Neural progenitor cell (in vitro differentiated cells): ENCODE data around the gene ZNF100. TPM values are rescaled to one million over a fixed set of nuclear protein-coding genes. Genes with fewer than 3 reads are reported as not detected.
"Not testable (repeated sequence)": the region's sequence is repeated elsewhere in the genome, so short reads cannot be mapped to it uniquely, and the experiment has no call there.

Source experiments
- DNase-seq: peaks from one replicate; pipeline ENCODE4 v3.0.0-alpha.2; 2016; ENCODE audit warnings: low spot score
- H2AFZ ChIP-seq: fragments of 200-600 bp; sonication (generic); replicated peaks from 2 replicates; pipeline ENCODE4 v1.6.1; 2016; ENCODE audit warnings: antibody characterized with exemption
- H3F3A ChIP-seq: fragments of 200-600 bp; sonication (generic); 2 replicates; pipeline ENCODE4 v1.6.1; 2016; ENCODE audit warnings: antibody characterized with exemption, low read depth
- H3K27ac ChIP-seq: fragments of 200-600 bp; sonication (generic); 2 replicates; pipeline ENCODE4 v1.5.1; 2016; ENCODE audit warnings: mild to moderate bottlenecking
- H3K27me3 ChIP-seq: fragments of 200-600 bp; sonication (generic); 2 replicates; pipeline ENCODE4 v1.6.1; 2016; ENCODE audit warnings: mild to moderate bottlenecking, moderate library complexity
- H3K36me3 ChIP-seq: fragments of 200-600 bp; sonication (generic); 2 replicates; pipeline ENCODE4 v1.5.1; 2016
- H3K4me1 ChIP-seq: fragments of 200-600 bp; sonication (generic); 2 replicates; pipeline ENCODE4 v1.6.1; 2016; ENCODE audit warnings: mixed run types
- H3K4me2 ChIP-seq: fragments of 200-600 bp; sonication (generic); 2 replicates; pipeline ENCODE4 v1.6.1; 2016
- H3K4me3 ChIP-seq: fragments of 200-600 bp; sonication (generic); 2 replicates; pipeline ENCODE4 v1.5.1; 2016
- H3K79me2 ChIP-seq: fragments of 200-600 bp; sonication (generic); 2 replicates; pipeline ENCODE4 v1.6.1; 2016; ENCODE audit warnings: low read depth
- H3K9ac ChIP-seq: fragments of 200-600 bp; sonication (generic); 2 replicates; pipeline ENCODE4 v1.6.1; 2016
- H3K9me3 ChIP-seq: fragments of 200-600 bp; sonication (generic); 2 replicates; pipeline ENCODE4 v1.5.1; 2016; ENCODE audit warnings: low read depth
- H4K20me1 ChIP-seq: fragments of 200-600 bp; sonication (generic); 2 replicates; pipeline ENCODE4 v1.6.1; 2016; ENCODE audit warnings: low read depth
- H3K27ac Mint-ChIP-seq: 3 replicates; pipeline ENCODE4 v1.8.0; 2021; ENCODE audit warnings: mixed read lengths
- H3K27me3 Mint-ChIP-seq: 2 replicates; pipeline ENCODE4 v1.8.0; 2022; ENCODE audit warnings: low read depth, mild to moderate bottlenecking, inconsistent platforms, moderate library complexity, mixed read lengths; ENCODE audit not compliant: insufficient read depth
- H3K36me3 Mint-ChIP-seq: 3 replicates; pipeline ENCODE4 v1.8.0; 2021; ENCODE audit warnings: mixed read lengths
- H3K4me1 Mint-ChIP-seq: 3 replicates; pipeline ENCODE4 v1.8.0; 2021; ENCODE audit warnings: mixed read lengths
- H3K4me3 Mint-ChIP-seq: 3 replicates; pipeline ENCODE4 v1.8.0; 2021; ENCODE audit warnings: mild to moderate bottlenecking, moderate library complexity, mixed read lengths
- H3K9me3 Mint-ChIP-seq: 3 replicates; pipeline ENCODE4 v1.8.0; 2020; ENCODE audit warnings: mixed read lengths
- EZH2 ChIP-seq: fragments of 200-600 bp; sonication (generic); IDR thresholded peaks from 2 replicates; pipeline ENCODE4 v1.6.1; 2017; ENCODE audit warnings: antibody characterized with exemption, mild to moderate bottlenecking, moderate library complexity
- EZH2phosphoT487 ChIP-seq: fragments of 200-600 bp; sonication (generic); IDR thresholded peaks from 2 replicates; pipeline ENCODE4 v1.6.1; 2017; ENCODE audit warnings: antibody characterized with exemption
- small RNA-seq: library from RNA; depleted of rRNA; stranded (forward); fragments of <200 nt; gene quantifications from one replicate; pipeline ENCODE3, GENCODE V24; 2015
- total RNA-seq: library from RNA; depleted of rRNA; stranded (reverse); fragments of >200 nt; gene quantifications from 2 replicates; pipeline ENCODE4 v1.2.3, GENCODE V29; 2015; ENCODE audit warnings: low replicate concordance
- TF ChIP-seq, protein P1 (sequence below): fragments of 200-600 bp; sonication (generic); IDR thresholded peaks from 2 replicates; pipeline ENCODE4 v1.5.1; 2017; ENCODE audit warnings: antibody characterized with exemption, mild to moderate bottlenecking

The ZNF100 gene
- total RNA-seq, 1 donor from 2014 or later, result 29.5 TPM

DNA sequence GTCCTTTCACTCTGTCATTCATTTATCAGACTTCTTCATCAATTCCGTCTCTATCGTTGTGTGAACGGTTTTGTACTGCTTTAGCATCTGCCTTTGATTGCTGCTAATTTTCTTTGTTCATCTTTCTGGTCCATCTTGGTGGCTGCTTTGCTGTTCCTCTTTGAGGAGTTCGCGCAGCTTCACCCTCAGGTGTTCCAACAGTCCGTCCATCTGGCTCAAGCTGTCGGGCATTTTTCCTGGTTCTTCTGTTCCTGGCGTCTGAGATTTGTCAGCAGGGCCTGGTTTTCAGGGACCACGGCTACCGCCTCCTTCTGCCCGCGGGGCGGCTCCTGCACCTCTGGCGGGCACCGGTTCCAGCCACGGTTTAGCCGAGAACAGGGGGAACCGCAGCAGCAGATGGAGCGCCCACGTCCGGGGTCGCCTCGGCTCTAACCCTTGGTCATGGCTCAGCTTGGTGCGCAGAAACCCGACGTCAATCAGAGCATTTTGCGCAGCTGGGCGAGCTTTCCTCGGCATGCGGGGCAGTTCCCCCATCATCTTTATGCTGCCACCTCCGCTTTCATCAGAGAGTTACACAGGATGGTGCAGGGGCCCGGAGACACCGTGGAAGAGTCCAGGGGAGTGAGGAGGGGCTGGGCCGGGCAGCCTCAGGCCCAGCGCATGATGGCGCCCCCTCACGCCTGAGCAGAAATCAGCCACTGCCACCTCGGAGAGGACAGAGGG, 89.5 kb downstream of the ZNF100 start:
- H3K4me3 Mint-ChIP-seq, result no peak overlapping the region
- H3K27me3 Mint-ChIP-seq, result peaks cover 2% of the 10 kb centered on the region

DNA sequence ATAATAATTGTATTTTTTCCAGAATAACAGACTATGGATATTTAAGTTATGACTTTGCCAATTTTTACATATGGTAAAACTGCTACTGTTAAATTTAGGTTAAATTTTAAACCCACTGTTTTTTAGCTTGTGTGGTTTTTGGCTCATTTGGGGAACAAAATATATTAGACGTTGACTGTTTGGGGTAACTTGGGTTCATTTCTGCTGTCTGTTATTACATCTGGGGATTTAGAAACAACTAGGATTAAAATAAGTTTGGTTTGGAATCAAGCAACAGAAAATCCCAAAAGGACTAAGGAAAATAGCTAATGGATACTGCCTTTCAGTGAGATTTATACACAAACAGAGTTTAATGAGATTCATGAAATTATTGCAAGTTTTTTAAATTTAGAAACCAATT, 92.9 kb downstream of the ZNF100 start:
- Histone ChIP-seq H3K36me3 (no peaks in the 10 kb centered on the region), H4K20me1 (no peaks in the 10 kb centered on the region), H3F3A (no peaks in the 10 kb centered on the region), H2AFZ (no peak overlapping the region), H3K4me2 (no peak overlapping the region), H3K9me3 (no peaks in the 10 kb centered on the region), H3K27me3 (no peaks in the 10 kb centered on the region), H3K79me2 (no peaks in the 10 kb centered on the region), H3K4me1 (no peaks in the 10 kb centered on the region), H3K27ac (no peak overlapping the region), H3K4me3 (no peak overlapping the region), H3K9ac (no peak overlapping the region)
- no peak overlapping the region for H3K4me3 Mint-ChIP-seq
- DNase-seq, result no peak
- TF ChIP-seq EZH2phosphoT487 (no peak), EZH2 (no peak)
- TF ChIP-seq, protein P1, sequence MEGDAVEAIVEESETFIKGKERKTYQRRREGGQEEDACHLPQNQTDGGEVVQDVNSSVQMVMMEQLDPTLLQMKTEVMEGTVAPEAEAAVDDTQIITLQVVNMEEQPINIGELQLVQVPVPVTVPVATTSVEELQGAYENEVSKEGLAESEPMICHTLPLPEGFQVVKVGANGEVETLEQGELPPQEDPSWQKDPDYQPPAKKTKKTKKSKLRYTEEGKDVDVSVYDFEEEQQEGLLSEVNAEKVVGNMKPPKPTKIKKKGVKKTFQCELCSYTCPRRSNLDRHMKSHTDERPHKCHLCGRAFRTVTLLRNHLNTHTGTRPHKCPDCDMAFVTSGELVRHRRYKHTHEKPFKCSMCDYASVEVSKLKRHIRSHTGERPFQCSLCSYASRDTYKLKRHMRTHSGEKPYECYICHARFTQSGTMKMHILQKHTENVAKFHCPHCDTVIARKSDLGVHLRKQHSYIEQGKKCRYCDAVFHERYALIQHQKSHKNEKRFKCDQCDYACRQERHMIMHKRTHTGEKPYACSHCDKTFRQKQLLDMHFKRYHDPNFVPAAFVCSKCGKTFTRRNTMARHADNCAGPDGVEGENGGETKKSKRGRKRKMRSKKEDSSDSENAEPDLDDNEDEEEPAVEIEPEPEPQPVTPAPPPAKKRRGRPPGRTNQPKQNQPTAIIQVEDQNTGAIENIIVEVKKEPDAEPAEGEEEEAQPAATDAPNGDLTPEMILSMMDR, result no peak
- no peak overlapping the region for H3K27ac Mint-ChIP-seq
- peaks cover 2% of the 10 kb centered on the region for H3K27me3 Mint-ChIP-seq
- no peaks in the 10 kb centered on the region for H3K36me3 Mint-ChIP-seq
- H3K4me1 Mint-ChIP-seq, result no peaks in the 10 kb centered on the region
- H3K9me3 Mint-ChIP-seq, result peaks cover 33% of the 10 kb centered on the region

More for the DNA sequence above, 89.5 kb downstream of the ZNF100 start:
- DNase-seq, result no peak
- no peaks in the 10 kb centered on the region for H3F3A ChIP-seq
- H3K27ac ChIP-seq, result no peak overlapping the region
- Mint-ChIP-seq H3K4me1 (no peaks in the 10 kb centered on the region), H3K36me3 (no peaks in the 10 kb centered on the region), H3K9me3 (peaks cover 30% of the 10 kb centered on the region), H3K27ac (no peak overlapping the region)
- H2AFZ ChIP-seq, result no peak overlapping the region
- H3K4me3 ChIP-seq, result no peak overlapping the region
- TF ChIP-seq, protein P1, result no peak
- TF ChIP-seq EZH2 (no peak), EZH2phosphoT487 (no peak)
- H4K20me1 ChIP-seq, result no peaks in the 10 kb centered on the region
- no peaks in the 10 kb centered on the region for H3K79me2 ChIP-seq
- H3K9ac ChIP-seq, result no peak overlapping the region
- H3K36me3 ChIP-seq, result no peaks in the 10 kb centered on the region
- no peaks in the 10 kb centered on the region for H3K27me3 ChIP-seq
- H3K9me3 ChIP-seq, result no peaks in the 10 kb centered on the region
- no peak overlapping the region for H3K4me2 ChIP-seq
- H3K4me1 ChIP-seq, result no peaks in the 10 kb centered on the region

DNA sequence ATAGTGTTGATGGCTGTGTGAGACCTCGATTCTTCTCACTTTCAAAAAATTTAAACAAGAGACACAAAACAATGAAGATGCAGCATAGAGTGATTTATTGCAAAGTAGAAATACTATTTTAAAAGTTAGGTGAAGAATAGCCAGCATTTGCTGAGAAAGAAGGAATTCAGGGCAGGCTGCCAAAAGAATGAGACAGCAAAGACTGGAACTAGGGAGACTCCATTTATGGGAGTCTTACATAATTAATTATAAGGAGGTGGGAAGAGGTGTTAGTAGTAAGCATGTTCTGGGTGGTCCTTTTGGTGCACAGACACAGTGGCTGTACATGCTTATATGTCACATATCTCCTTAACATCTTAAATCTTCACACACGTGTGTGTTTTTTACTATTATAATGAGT, 93.9 kb downstream of the ZNF100 start:
- H3K27me3 Mint-ChIP-seq, H3K79me2 ChIP-seq, H3K4me3 Mint-ChIP-seq, H3K4me3 ChIP-seq, H2AFZ ChIP-seq, H3K27ac ChIP-seq, H3K27me3 ChIP-seq, H3K4me1 Mint-ChIP-seq, H3K36me3 Mint-ChIP-seq, H3K9me3 ChIP-seq, H3K9ac ChIP-seq, H3K27ac Mint-ChIP-seq, DNase-seq, H3K4me1 ChIP-seq, H3K36me3 ChIP-seq, H3F3A ChIP-seq, H4K20me1 ChIP-seq, H3K4me2 ChIP-seq: not testable (repeated sequence)
- H3K9me3 Mint-ChIP-seq, result peaks cover 31% of the 10 kb centered on the region

Small RNA genes lying within 50 kb of the gene (small RNA-seq; reads per million reads assigned to genes)
- gene VN1R84P, result not detected

Other genes with a start within 250 kb of the ZNF100 start
- gene ZNF43, start 68.6 kb upstream of the ZNF100 start, total RNA-seq, result 65.2 and 108 TPM in 2 replicates
- not detected in 2 replicates for gene ZNF208, start 243.4 kb upstream of the ZNF100 start, total RNA-seq